HG03520 (cell line): ENCODE data around the gene WSCD1.

ENCODE experiments used
- ATAC-seq: cut with Tn5 transposase; IDR thresholded peaks from one replicate; pipeline ENCODE4 v1.9.1; 2021; ENCODE audit warnings: mild to moderate bottlenecking, moderate library complexity; ENCODE audit not compliant: unreplicated experiment

Gene WSCD1

GRCh38 chr17:6069539-6070429 is at the start of gene WSCD1:
WSCD1 (plus strand) TSS chr17:6070379; CDS start chr17:6080659, 10,280 bp downstream.
- ATAC-seq, result no peak

DNA sequence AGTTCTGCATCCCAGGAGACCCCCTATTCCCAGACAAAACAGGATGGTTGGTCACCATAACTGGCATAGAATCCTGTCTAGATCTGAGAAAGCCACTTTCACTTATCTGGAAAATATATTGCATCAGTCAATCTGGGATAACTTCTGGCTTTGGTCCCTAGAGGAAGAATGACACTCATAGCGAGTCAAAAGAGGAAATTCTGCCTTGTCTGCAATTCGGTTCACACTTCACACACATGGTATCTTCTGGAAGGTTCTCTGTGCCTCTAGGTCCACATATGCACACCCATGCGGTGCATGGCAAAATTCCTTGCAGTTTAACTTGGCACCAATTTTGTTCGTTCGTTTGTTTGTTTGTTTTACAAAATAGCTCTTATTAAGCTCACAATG is 49.2 kb upstream of the WSCD1 start:
- ATAC-seq, result no peak

GRCh38 chr17:6021627-6022026 is 48.6 kb upstream of the WSCD1 start:
- ATAC-seq, result no peak

DNA sequence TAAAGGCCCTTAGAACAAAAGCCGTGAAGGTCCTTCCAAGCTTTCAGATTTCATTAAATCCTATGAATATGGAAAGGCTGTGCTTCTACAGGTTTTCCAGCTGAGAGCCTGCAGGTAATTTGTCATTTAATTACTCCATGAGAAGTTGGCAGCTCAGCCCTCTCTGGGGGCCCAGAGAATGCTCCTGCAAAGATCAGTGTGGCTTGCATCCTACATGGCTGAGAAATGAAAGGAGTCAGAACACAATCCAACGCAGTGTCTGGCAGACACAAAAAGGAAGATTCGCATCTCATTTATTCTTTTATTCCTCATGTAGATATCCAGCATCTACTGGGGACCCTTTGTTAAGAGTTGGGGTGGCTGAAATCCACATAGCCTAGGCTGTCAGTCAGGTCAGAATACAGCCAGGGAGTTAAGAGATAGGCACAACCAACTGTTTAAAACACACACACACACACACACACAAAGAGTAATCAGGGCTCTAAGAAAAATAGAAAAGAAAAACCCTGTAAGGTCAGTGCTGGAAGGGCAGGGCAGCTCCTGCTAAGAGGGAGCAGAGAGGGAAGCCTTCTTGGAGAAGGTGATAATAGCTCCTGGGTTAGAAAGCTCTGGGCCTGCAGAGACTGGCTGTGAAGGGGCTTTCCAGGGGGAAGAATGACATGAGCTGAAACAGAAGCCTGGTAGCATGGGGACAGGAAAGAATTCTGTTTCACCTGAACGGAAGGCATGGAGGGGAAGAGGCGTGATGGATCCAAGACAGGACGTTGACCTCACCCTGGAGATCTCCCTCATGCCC is 46.9 kb upstream of the WSCD1 start:
- no peak for ATAC-seq

GRCh38 chr17:6024576-6024975 is 45.6 kb upstream of the WSCD1 start:
- ATAC-seq, result no peak

DNA sequence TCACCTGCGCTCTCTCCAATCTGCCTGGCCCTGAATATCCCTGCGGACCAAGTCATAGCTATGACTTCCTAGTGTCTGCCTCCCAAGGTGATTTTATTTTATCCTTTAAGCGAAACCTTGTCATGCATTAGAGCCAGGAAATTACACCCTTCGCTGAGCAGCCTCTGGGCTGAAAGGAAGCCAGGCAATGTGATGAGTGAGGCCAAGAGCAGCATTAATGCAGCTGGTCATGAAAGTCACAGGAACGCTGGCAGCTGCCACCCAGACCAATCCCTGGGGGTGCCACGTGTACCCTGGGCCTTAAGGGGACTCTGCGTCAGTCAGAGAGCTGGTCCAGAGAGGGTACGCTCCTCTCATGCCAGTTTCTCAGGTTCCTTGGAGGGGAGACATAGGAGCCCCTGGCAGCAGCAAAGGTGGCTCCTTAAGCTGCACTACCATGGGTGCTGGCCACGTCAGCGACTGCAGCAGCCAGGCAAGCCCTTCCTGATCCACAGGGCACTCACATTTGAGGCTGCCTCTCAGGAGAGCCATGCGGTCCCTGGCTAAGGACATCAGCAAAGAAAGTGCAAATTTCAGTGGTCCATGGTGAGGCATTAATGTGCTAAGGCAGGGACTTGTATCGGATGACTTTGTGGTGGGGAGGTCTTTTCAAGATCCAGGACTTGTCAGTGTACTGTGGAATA is 42.7 kb upstream of the WSCD1 start:
- no peak for ATAC-seq

GRCh38 chr17:6028294-6028693 is 41.9 kb upstream of the WSCD1 start:
- ATAC-seq, result no peak

DNA sequence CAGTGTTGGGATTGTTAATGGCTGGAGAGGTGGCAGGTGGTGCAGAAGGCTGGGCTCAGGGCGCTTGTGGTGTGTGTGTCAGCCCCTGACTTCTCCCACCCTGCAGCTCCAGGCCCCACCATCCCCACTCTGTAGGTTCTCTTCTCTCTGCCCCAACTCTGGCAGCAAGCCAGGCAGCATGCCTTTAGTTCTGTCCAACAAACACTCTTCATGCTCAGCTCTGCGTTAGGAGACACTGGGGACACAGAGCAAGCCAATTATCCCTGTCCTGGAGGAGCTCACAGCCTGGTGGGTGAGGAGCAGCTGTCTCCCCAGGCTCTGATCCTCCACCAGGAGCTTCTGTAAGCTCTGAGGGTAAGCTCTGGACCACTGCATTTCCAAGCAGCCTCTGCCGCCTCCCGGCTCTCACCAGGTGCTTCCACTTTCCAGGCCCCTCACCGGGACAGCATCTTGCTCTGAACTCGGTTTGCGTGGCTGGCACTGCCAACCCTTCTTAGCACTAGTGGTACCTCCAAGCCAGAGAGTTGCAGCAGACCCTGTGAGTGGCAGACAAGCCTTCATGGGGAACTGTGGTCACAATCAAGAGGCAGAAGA is 34.3 kb upstream of the WSCD1 start:
- ATAC-seq, result no peak

DNA sequence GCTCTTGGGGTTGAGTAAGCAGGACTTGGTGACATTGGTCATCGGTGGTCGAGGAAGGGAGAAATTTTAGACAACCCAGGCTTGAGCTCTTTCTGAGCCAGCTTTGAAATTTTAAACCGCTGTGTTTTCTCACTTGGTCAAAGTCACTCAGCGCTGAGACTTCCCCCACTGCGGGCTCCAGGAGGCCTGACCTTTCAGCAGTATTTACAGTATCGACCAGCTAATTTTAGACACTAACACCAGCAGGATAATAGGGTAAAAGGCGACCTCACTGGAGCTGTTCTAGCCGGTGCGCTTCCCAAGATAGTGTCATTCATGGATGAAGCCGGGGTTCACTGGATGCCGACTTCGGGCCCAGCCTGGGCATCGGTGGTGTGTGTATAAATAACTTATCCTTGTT is 29.7 kb upstream of the WSCD1 start:
- no peak for ATAC-seq

- no peak for ATAC-seq
These were observed 28.9 kb upstream of the WSCD1 start for GRCh38 chr17:6041246-6041645.

DNA sequence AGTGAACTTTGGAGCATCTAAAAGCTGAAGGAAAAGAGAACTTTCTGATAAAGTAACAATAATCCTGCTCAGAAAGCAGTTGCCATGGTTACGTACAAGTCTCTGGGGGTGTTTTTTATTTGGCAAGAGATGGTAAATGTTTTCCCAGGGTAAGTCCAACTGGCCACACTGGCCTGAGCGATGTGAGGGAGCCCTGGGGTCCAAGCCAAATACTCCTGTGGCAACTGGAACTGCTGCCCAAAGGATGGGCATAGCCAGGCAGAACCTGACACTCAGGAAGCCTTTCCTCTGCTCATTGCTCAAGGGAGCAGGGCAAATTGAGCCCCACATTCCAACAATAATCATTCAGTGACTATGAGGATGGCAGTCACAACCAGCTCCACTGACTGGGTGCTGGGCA is 26.8 kb upstream of the WSCD1 start:
- no peak for ATAC-seq

GRCh38 chr17:6044261-6044660 is 25.9 kb upstream of the WSCD1 start:
- no peak for ATAC-seq

DNA sequence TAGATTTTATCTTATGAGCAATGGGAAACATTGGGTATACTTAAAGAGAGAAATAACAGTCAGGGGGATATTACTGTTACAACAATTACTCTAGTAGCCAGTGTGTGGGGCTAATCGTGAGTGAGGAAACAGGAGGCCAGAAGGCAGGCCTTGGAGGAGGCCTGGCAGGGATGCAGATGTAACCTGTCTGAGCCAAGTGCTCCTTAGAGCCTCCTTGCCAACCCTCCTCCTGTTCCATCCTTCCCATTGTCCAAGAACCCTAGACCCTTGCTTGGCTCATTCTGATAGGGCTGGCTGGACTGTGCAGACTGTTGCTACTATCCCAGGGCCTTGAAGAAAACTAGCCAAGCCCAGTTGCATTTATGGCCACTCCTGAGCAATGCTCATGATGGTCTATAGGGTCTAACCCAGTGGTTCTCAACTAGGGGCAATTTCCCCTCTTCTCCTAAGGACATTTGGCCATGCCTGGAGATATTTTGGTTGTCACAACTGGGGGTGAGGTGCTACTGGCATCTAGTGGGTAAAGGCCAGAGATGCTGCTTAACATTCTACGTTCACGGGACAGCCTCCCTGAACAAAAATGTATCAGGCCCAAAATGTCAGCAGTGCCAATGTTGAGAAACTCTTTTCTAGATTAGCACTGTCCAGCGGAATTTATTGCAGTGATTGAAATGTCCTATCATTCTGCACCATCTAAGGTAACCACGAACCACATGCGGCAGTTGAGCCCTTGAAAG is 24.4 kb upstream of the WSCD1 start:
- no peak for ATAC-seq

DNA sequence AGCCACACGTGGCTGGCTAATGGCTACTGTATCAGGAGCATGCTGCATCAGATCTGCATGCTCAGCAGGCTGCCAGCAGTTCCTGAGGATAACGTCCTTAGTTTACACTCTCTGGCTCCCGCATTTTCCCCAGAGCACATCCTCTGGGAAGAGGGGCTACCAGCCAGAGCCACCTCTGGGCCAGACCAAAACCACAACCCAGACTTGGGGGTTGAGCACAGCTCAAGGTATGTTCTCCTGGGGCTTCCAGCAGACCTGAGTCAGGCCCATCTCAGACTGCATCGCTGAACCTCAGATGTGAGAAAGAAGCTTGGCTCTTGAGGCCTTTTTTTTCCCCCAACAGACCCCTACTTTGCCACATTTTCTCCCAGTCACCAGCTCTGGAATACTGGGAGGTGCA is 23.7 kb upstream of the WSCD1 start:
- no peak for ATAC-seq

- no peak for ATAC-seq
These were observed 23.2 kb upstream of the WSCD1 start for GRCh38 chr17:6046931-6047330.

DNA sequence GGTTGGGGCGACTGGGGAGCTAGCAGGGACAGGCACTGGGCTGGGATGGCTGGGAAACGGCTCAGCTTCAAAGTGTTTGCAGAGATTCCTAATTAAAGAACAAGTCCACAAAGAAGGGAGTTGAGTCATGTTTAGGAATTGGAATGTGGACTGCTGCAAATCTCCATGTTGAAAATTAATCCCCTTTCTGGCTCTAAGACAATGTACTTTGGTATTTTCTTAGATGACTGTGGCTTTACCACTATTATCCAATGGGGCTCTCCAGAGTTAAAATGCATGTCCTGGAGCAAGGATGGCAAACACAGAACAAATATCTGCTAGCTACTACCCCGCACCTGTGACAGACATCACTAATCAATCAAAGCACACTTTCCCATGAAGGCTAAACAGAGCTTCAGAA is 22.2 kb upstream of the WSCD1 start:
- ATAC-seq, result no peak

DNA sequence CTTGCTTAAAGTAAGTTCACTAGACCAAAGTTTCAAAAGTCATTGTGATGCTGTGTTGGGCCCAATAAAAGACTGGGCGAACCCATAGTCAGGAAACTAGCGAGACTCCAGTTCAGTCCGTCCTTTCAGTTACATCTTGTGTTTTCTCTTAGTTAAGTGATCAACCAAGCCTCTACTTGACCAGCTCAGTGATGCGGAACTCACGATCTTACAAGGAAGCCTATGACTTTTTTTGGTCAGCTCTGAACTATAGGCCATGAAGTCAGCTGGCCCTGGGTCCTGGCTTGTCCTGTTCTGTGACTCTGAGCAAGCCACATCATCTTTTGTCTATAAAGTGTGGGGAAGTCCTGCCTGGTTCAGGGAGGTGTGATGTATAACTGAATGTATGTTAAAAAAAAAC is 21.7 kb upstream of the WSCD1 start:
- no peak for ATAC-seq

- no peak for ATAC-seq
These were observed 17.3 kb upstream of the WSCD1 start for GRCh38 chr17:6052926-6053325.

DNA sequence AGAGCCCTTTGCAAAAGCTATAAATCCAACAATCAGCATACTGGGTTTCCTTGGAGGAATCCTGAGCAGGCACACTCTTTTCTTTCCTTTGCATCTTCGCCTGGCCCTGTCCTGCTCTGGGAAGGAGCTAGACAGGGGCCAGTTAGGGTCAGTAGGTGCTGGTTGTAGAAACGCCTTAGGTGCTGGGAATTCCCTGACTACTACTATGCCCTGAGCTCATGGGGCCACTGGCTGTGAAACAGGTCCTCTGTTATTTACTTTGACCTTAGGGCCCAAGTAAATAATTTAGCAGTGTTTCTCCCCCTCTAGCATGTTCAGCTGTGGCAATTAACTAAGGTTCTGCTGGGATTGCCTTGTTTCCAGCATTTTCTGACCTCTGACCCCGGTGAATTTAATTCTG is 15.8 kb upstream of the WSCD1 start:
- no peak for ATAC-seq

GRCh38 chr17:6056104-6056503 is 14.1 kb upstream of the WSCD1 start:
- no peak for ATAC-seq

DNA sequence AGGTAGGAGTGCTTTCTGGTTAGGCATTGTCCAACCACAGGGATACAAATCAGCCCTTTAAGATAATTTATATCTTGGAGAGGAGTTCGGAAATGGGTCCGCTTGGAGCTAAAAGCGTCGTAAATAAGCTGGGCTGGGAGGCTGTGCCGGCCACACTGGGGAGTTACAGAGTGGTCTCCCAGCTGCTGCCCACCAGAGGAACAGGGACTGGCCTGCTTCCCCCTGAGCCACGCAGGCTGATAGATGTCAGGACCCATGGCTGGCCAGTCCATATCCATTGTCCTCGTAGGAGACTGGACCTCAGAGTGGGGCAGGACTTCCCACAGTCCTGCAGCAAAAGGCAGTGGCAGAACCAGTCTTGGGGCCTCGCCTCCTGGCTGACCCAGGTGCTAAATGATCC is 12.6 kb upstream of the WSCD1 start:
- ATAC-seq, result no peak
